Measurements from ENCODE around the gene CADPS. TPM values are rescaled to one million over a fixed set of nuclear protein-coding genes. Genes with fewer than 3 reads are reported as not detected.

Gene CADPS
- polyA plus RNA-seq, 1 of the 3 experiments (the other 2 are of a cell fraction) = 5.8 TPM

GRCh38 chr3:62601238-62602070 is 273.8 kb downstream of the CADPS start:
- H3K9ac ChIP-seq = peak overlapping the region; percentile 10; the same call in 1 of the 2 replicates
- ChIA-PET CTCF (interaction anchor here (1.3 kb wide), 1 partner anchor 67 kb away, joined by 3 read pairs; no protein-coding TSS in a partner anchor), POLR2A (no interaction called here)
- H3K9me2 ChIP-seq = no peaks in the 10 kb centered on the region
- 63% methylated on average over 7 of the region's 7 CpGs for WGBS (ENCODE audit: low lambda C conversion rate)
- H3K4me2 ChIP-seq = peak overlapping the region; percentile 42; the same call in 1 of the 2 replicates
- H3K36me3 ChIP-seq (replicated peaks in 1 of 2; ENCODE audit: control insufficient read depth in 1 of 2, insufficient read depth in 2 of 2, low read length in 1 of 2) = no peaks in the 10 kb centered on the region
- H3K4me3 ChIP-seq (ENCODE audit: low read depth in 2 of 2, low read length in 1 of 2) = no peak overlapping the region
- no peaks in the 10 kb centered on the region for H3K27me3 ChIP-seq (ENCODE audit: insufficient read depth)
- H3K9me3 ChIP-seq = no peaks in the 10 kb centered on the region
- H2AFZ ChIP-seq (ENCODE audit: low read depth) = no peak overlapping the region
- DNase-seq = no peak
- peaks cover 33% of the 10 kb centered on the region for H3F3A ChIP-seq (replicated peaks; ENCODE audit: insufficient read depth)
- peak overlapping the region; percentile 53 to 92 for H3K27ac ChIP-seq (ENCODE audit: low read depth in 2 of 2, low read length in 1 of 2)
- H4K20me1 ChIP-seq (ENCODE audit: insufficient read depth) = no peaks in the 10 kb centered on the region
- H3K4me1 ChIP-seq (ENCODE audit: control insufficient read depth in 1 of 2, insufficient read depth in 2 of 2, low read depth in 1 of 2, low read length in 1 of 2) = peaks cover 6 to 24% of the 10 kb centered on the region in 2 experiments
- no peaks in the 10 kb centered on the region for H3K79me2 ChIP-seq (ENCODE audit: insufficient read depth)
- TF ChIP-seq FOSL2 (IDR thresholded peaks at IDR 0.05; ENCODE audit: borderline replicate concordance, low read depth) (peak; percentile 97), REST (IDR thresholded peaks at IDR 0.05; ENCODE audit: low read depth, low read length) (no peak), CHD2 (IDR thresholded peaks at IDR 0.05; ENCODE audit: low read length, partially characterized antibody) (no peak), RFX5 (IDR thresholded peaks at IDR 0.05; ENCODE audit: low read length) (no peak), MXI1 (IDR thresholded peaks at IDR 0.05; ENCODE audit: low read depth, low read length) (no peak), MEF2A (IDR thresholded peaks at IDR 0.05; ENCODE audit: borderline replicate concordance, low read depth) (peak; percentile 58; the same call in 1 of the 2 replicates), YY1 (IDR thresholded peaks at IDR 0.05; ENCODE audit: low read depth) (no peak), ELF1 (IDR thresholded peaks at IDR 0.05) (peak; percentile 71; the same call in 1 of the 2 replicates), GABPA (IDR thresholded peaks at IDR 0.05; ENCODE audit: low read depth) (no peak), RCOR1 (IDR thresholded peaks at IDR 0.05; ENCODE audit: low read length) (no peak), JUND (IDR thresholded peaks at IDR 0.05) (peak; percentile 92), GATA2 (CRISPR knock-in tag; IDR thresholded peaks at IDR 0.05) (no peak), NFIC (IDR thresholded peaks at IDR 0.05; ENCODE audit: borderline replicate concordance) (peak; percentile 25; the same call in 1 of the 2 replicates), EP300 (IDR thresholded peaks at IDR 0.05; ENCODE audit: borderline replicate concordance in 1 of 2, low read depth in 1 of 2, low read length in 1 of 2) (peak in 1 of 2 experiments; percentile 76; a peak in 1 of 4 replicates), POLR2AphosphoS5 (IDR thresholded peaks at IDR 0.05; ENCODE audit: low read depth, low read length) (peak; percentile 56; the same call in 1 of the 2 replicates), MAX (IDR thresholded peaks at IDR 0.05; ENCODE audit: low read depth) (peak; percentile 98), TEAD4 (IDR thresholded peaks at IDR 0.05; ENCODE audit: borderline replicate concordance, insufficient read depth) (no peak), ZBTB33 (IDR thresholded peaks at IDR 0.05; ENCODE audit: borderline replicate concordance, low read depth) (no peak), RXRA (IDR thresholded peaks at IDR 0.05; ENCODE audit: borderline replicate concordance, low read depth) (peak; percentile 47; the same call in 1 of the 2 replicates), NRF1 (IDR thresholded peaks at IDR 0.05; ENCODE audit: low read depth, low read length) (no peak), TCF12 (IDR thresholded peaks at IDR 0.05) (peak; percentile 94), SMC3 (IDR thresholded peaks at IDR 0.05; ENCODE audit: low read depth, low read length) (no peak), EZH2phosphoT487 (IDR thresholded peaks at IDR 0.05; ENCODE audit: borderline replicate concordance, low read depth) (no peak), CTCF (IDR thresholded peaks at IDR 0.05) (no peak), IRF3 (IDR thresholded peaks at IDR 0.05; ENCODE audit: low read depth, low read length) (no peak)

Data from SK-N-SH (cell line).